GM10266 (cell line): Measurements from ENCODE around the gene GNB1L.
"Not testable (repeated sequence)": the region's sequence is repeated elsewhere in the genome, so short reads cannot be mapped to it uniquely, and the experiment has no call there.

Experiments used
- DNase-seq: peaks from one replicate; pipeline ENCODE4 v3.0.0; 2012; ENCODE audit errors: extremely low spot score
- TF ChIP-seq, protein P1 (sequence below): IDR thresholded peaks from 2 replicates; pipeline ENCODE4 v1.5.1; 2012; ENCODE audit warnings: mild to moderate bottlenecking, low read depth; ENCODE audit not compliant: control insufficient read depth, insufficient read depth; ENCODE audit errors: missing control alignments

GNB1L gene

DNA sequence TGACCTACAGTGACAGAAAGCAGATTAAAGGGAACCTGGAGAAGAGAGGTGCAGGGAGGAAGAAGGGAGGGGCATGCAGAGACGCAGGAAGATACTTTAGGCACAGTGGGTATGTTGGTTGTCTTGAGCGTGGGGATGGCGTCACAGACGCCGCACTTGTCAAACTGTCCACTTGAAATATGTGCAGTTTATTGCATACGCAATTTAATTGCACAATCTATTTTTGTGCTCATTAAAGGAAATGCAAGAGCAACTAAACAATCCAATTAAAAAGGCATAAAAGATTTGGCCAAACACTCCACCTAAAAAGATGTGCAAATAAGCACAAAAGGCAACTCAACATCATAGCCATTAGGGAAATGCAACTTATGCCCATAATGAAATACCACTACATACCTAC, 16.8 kb downstream of the GNB1L start:
- DNase-seq = no peak
- TF ChIP-seq, protein P1, sequence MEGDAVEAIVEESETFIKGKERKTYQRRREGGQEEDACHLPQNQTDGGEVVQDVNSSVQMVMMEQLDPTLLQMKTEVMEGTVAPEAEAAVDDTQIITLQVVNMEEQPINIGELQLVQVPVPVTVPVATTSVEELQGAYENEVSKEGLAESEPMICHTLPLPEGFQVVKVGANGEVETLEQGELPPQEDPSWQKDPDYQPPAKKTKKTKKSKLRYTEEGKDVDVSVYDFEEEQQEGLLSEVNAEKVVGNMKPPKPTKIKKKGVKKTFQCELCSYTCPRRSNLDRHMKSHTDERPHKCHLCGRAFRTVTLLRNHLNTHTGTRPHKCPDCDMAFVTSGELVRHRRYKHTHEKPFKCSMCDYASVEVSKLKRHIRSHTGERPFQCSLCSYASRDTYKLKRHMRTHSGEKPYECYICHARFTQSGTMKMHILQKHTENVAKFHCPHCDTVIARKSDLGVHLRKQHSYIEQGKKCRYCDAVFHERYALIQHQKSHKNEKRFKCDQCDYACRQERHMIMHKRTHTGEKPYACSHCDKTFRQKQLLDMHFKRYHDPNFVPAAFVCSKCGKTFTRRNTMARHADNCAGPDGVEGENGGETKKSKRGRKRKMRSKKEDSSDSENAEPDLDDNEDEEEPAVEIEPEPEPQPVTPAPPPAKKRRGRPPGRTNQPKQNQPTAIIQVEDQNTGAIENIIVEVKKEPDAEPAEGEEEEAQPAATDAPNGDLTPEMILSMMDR = no peak

DNA sequence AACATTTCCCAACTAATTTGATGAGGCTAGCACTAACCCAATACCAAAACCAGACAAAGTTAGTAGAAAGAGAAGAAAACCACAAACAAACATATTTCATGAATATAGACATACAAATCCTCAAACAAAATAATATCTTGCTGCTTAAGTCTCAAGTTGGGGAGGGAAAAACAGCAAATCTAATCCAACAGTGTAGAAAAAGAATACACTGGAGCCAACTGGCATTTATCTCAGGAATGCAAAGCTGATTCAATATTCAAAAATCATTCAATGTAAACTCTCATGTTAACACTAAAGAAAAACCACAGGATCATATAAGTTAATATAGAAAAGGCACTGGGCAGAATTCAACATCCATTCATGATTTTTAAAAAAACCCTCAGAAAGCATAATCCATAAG, 18.2 kb downstream of the GNB1L start:
- TF ChIP-seq, protein P1 = no peak
- no peak for DNase-seq

DNA sequence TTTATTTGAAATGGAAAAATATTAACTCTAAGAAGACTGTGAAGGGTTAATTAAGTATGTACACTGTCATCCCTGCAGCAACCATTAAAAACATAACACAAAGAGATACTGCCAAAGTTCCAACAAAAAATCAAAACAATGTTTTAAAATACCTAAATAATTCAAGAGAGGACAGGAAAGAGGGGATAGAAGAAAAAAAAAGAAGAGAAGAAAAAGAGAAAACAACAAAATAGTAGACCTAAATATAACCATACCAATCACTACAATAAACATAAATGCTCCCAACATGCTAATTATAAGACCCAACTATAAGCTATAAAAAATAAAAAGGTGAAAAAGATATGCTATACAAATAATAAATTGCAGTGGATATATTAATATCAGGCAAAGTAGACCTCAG, 20.1 kb downstream of the GNB1L start:
- TF ChIP-seq, protein P1 = no peak
- no peak for DNase-seq

DNA sequence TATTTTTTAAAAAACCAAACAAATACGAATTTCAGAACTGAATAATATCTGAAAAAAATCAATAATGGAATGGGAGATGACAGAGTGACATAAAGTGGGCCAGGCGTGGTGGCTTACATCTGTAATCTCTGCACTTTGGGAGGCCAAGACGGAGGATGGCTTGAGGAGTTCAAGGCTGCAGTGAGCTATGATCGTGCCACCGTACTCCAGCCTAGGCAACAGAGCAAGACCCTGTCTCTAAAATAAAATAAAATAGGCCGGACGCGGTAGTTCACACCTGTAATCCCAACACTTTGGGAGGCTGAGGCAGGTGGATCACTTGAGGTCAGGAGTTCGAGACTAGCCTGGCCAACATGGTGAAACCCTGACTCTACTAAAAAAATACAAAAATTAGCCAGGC, 21.3 kb downstream of the GNB1L start:
- DNase-seq = not testable (repeated sequence)

DNA sequence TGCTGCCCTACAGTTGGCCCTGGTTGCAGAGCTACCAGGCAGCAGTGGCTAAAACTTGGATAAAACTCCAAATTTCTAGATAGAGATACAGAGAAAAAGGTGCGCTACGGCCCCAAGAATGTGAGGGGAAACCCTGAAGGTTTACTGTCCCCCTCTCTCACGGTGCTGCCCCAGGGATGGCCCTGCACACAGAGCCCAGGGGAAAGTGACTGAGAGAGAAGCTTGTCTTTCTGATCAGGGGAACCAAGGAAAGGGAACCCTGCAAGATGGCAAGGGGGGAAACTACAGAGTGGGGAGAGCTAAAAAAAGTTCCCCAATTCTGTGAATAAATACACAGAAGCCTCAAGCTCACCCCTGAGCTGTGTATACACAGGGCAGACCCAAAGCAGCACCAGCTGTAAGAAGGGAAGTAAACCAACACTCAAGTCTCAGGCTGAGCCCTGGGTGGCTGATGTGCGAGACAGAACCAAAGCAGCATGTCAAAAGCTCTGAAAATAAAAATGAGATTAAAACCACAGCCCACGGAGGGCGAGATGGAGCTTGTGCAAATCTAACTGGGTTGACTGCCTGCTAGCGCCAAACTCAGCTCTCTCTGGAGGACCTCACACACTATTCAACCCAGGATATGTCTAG, 22.1 kb downstream of the GNB1L start:
- DNase-seq = no peak
- TF ChIP-seq, protein P1 = no peak

DNA sequence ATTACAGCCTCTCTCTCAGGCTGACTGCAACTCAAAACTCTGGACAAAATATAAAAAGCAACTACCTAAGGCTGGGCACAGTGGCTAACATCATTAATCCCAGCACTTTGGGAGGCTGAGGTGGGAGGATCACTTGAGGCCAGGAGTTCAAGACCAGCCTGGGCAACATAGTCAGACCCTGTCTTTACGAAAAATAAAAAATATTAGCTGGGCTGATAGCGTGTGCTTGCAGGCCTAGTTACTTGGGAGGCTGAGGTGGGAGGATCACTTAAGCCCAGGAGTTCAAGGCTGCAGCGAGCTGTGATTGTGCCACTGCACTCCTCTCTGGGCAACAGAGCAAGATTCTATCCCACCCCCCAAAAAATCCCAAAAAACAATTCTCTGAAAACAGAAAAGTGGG, 22.7 kb downstream of the GNB1L start:
- DNase-seq = not testable (repeated sequence)

DNA sequence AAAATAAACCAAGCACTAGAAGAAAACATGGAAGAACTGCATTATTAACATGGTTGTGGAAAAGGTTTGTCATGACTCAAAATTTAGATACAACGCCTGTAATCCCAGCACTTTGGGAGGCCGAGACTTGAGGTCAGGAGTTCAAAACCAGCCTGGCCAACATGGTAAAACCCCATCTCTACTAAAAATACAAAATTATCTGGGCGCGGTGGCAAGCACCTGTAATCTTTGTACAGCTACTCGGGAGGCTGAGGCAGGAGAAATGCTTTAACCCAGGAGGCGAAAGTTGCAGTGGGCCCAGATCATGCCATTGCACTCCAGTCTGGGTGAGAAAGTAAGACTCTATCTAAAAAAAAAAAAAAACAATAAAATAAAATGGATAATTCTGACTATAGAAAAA, 23.7 kb downstream of the GNB1L start:
- TF ChIP-seq, protein P1 = no peak
- DNase-seq = no peak

DNA sequence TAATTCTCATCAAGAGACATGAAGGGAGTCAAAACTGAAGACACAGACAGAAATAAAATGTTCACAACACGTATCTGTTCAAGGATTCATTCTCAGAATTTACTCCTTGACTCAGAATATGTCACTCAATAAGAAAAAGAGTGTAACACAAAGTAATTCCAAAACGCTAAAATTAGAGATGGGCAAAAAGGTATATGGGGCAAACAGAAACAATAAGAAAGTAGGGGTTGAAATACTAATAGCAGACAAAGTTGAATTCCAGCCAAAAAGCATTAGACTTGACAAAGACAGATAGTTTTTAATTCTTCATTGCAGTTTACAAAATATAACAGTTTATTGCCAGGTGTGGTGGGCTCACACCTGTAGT, 26.7 kb downstream of the GNB1L start:
- TF ChIP-seq, protein P1 = no peak

More for the DNA sequence above, 26.7 kb downstream of the GNB1L start:
- no peak for DNase-seq
